Head of caudate nucleus (tissue), 42 donors: ENCODE data around the gene MOB2.
A peak's percentile ranks its signal among the peaks of the same experiment; 100 is the strongest.

Experiments used
- DNase-seq, 42 donors: peaks; one replicate each; pipeline versions ENCODE4 v3.0.0 to v3.0.0-alpha.2; 2020 to 2021; ENCODE audit warnings: mixed read lengths in 7 of 42
- intact Hi-C: fragments of 100-400 bp; cut with DNase I; formaldehyde crosslinking; loops from one replicate; pipeline ENCODE4 v1.15.0; 2022

MOB2 gene

GRCh38 chr11:1479678-1480118, 6.9 kb downstream of the MOB2 start:
- intact Hi-C loops = no loop called here
- DNase-seq = no peak

GRCh38 chr11:1479006-1479677, 7.4 kb downstream of the MOB2 start:
- intact Hi-C loops = no loop called here
- no peak for DNase-seq

- intact Hi-C loops = no loop called here
Observed at GRCh38 chr11:1478544-1478943, 8.0 kb downstream of the MOB2 start.

GRCh38 chr11:1478011-1478410, 8.6 kb downstream of the MOB2 start:
- DNase-seq = no peak
- intact Hi-C loops = no loop called here

More at GRCh38 chr11:1478544-1478943, 8.0 kb downstream of the MOB2 start:
- no peak for DNase-seq

- intact Hi-C loops = no loop called here
- peak in 1 of 42 donors; percentile 4 for DNase-seq
Observed at GRCh38 chr11:1476940-1477736, 9.4 kb downstream of the MOB2 start.

- DNase-seq = peak in 2 of 42 donors; percentile 2
- intact Hi-C loops = no loop called here
Observed at GRCh38 chr11:1475841-1476240, 10.7 kb downstream of the MOB2 start.

- intact Hi-C loops = no loop called here
- DNase-seq = peak in 1 of 42 donors; percentile 0
Observed at GRCh38 chr11:1473786-1474185, 12.8 kb downstream of the MOB2 start.

- intact Hi-C loops = no loop called here
- DNase-seq = peak in 1 of 42 donors; percentile 1
Observed at GRCh38 chr11:1473011-1473628, 13.5 kb downstream of the MOB2 start.

- intact Hi-C loops = no loop called here
- peak in 1 of 42 donors; percentile 1 for DNase-seq
Observed at GRCh38 chr11:1472180-1473005, 14.2 kb downstream of the MOB2 start.

GRCh38 chr11:1471736-1472135, 14.8 kb downstream of the MOB2 start:
- intact Hi-C loops = no loop called here
- peak in 1 of 42 donors; percentile 1 for DNase-seq

- DNase-seq = peak in 2 of 42 donors; percentile 1
- intact Hi-C loops = no loop called here
Observed at GRCh38 chr11:1470681-1471611, 15.6 kb downstream of the MOB2 start.

- DNase-seq = no peak
- intact Hi-C loops = no loop called here
Observed at GRCh38 chr11:1469911-1470680, 16.5 kb downstream of the MOB2 start.

- no peak for DNase-seq
- intact Hi-C loops = no loop called here
Observed at GRCh38 chr11:1469287-1469910, 17.2 kb downstream of the MOB2 start.

GRCh38 chr11:1468473-1469066, 18.0 kb downstream of the MOB2 start:
- no peak for DNase-seq
- intact Hi-C loops = no loop called here

- DNase-seq = peak in 1 of 42 donors; percentile 49
- intact Hi-C loops = no loop called here
Observed at GRCh38 chr11:1468002-1468401, 18.6 kb downstream of the MOB2 start.

- intact Hi-C loops = no loop called here
- DNase-seq = no peak
Observed at GRCh38 chr11:1467270-1467669, 19.3 kb downstream of the MOB2 start.

GRCh38 chr11:1466784-1467183, 19.8 kb downstream of the MOB2 start:
- DNase-seq = no peak
- intact Hi-C loops = no loop called here
